Sigmoid colon (tissue), 3 donors: ENCODE results near the gene IL3.
A peak's percentile ranks its signal among the peaks of the same experiment; 100 is the strongest.

Experiments
- POLR2A ChIP-seq, 2 donors: fragments of 450-650 bp; IDR thresholded peaks; one replicate each; pipeline ENCODE4 v1.6.1; 2016; ENCODE audit warnings: antibody characterized with exemption in 2 of 2, mild to moderate bottlenecking in 2 of 2, moderate library complexity in 2 of 2
- TF ChIP-seq, protein P1 (sequence below), 4 experiments: fragments of 450-650 bp in 3 of 4; fragments of 200-600 bp in 1 of 4; IDR thresholded peaks; one replicate each; pipeline ENCODE4 v1.5.1; 2016 to 2019; ENCODE audit warnings: antibody characterized with exemption in 4 of 4, mild to moderate bottlenecking in 3 of 4, moderate library complexity in 2 of 4

GRCh38 chr5:132064738-132065331 is 4.4 kb downstream of the IL3 start:
- no peak for TF ChIP-seq POLR2A (IDR thresholded peaks at IDR 0.05)
- TF ChIP-seq, protein P1, sequence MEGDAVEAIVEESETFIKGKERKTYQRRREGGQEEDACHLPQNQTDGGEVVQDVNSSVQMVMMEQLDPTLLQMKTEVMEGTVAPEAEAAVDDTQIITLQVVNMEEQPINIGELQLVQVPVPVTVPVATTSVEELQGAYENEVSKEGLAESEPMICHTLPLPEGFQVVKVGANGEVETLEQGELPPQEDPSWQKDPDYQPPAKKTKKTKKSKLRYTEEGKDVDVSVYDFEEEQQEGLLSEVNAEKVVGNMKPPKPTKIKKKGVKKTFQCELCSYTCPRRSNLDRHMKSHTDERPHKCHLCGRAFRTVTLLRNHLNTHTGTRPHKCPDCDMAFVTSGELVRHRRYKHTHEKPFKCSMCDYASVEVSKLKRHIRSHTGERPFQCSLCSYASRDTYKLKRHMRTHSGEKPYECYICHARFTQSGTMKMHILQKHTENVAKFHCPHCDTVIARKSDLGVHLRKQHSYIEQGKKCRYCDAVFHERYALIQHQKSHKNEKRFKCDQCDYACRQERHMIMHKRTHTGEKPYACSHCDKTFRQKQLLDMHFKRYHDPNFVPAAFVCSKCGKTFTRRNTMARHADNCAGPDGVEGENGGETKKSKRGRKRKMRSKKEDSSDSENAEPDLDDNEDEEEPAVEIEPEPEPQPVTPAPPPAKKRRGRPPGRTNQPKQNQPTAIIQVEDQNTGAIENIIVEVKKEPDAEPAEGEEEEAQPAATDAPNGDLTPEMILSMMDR (IDR thresholded peaks at IDR 0.05): peak; percentile 25 to 83 (median 75)
